Neuronal stem cell (in vitro differentiated cells): ENCODE data around the gene LDHD.

ENCODE experiments used
- DNase-seq: peaks from one replicate; pipeline ENCODE4 v3.0.0-alpha.2; 2013; ENCODE audit warnings: low spot score
- H2AFZ ChIP-seq: one replicate; pipeline ENCODE4 v1.6.1; 2013; ENCODE audit warnings: mild to moderate bottlenecking, low read length, inconsistent platforms
- H2AK5ac ChIP-seq: 2 replicates; pipeline ENCODE4 v1.6.1; 2013; ENCODE audit warnings: low read depth, mild to moderate bottlenecking, inconsistent platforms, low read length, moderate library complexity, mixed read lengths
- H2BK120ac ChIP-seq: 2 replicates; pipeline ENCODE4 v1.6.1; 2013; ENCODE audit warnings: low read depth, mild to moderate bottlenecking, inconsistent platforms, low read length, moderate library complexity, mixed read lengths
- H2BK12ac ChIP-seq: one replicate; pipeline ENCODE4 v1.6.1; 2013; ENCODE audit warnings: low read length, inconsistent platforms
- H2BK15ac ChIP-seq: 2 replicates; pipeline ENCODE4 v1.6.1; 2013; ENCODE audit warnings: mild to moderate bottlenecking, low read length, inconsistent platforms, mixed read lengths
- H2BK5ac ChIP-seq: one replicate; pipeline ENCODE4 v1.6.1; 2013; ENCODE audit warnings: inconsistent platforms, mild to moderate bottlenecking, low read length, moderate library complexity
- H3K14ac ChIP-seq: one replicate; pipeline ENCODE4 v1.6.1; 2013; ENCODE audit warnings: low read length, inconsistent platforms
- H3K18ac ChIP-seq: 2 replicates; pipeline ENCODE4 v1.6.1; 2013; ENCODE audit warnings: low read length, inconsistent platforms
- H3K23ac ChIP-seq: 2 replicates; pipeline ENCODE4 v1.6.1; 2013; ENCODE audit warnings: low read depth, mild to moderate bottlenecking, mixed read lengths, low read length, inconsistent platforms; ENCODE audit not compliant: poor library complexity
- H3K27ac ChIP-seq: replicated peaks from 3 replicates; pipeline ENCODE4 v1.5.1; 2013; ENCODE audit warnings: low read length, inconsistent platforms
- H3K27me3 ChIP-seq, 3 experiments: 2 replicates each; pipeline ENCODE4 v1.6.1; 2013; ENCODE audit warnings: low read length in 3 of 3, mild to moderate bottlenecking in 2 of 3, inconsistent platforms in 1 of 3, low read depth in 1 of 3, mixed read lengths in 1 of 3, moderate library complexity in 1 of 3; ENCODE audit not compliant: control insufficient read depth in 3 of 3, insufficient read depth in 3 of 3
- H3K36me3 ChIP-seq, 2 donors: replicated peaks in 1 of 2; 2 replicates each; pipeline ENCODE4 v1.6.1; 2013; ENCODE audit warnings: low read length in 2 of 2; ENCODE audit not compliant: control insufficient read depth in 2 of 2, insufficient read depth in 2 of 2
- H3K4ac ChIP-seq: 2 replicates; pipeline ENCODE4 v1.6.1; 2013; ENCODE audit warnings: inconsistent platforms, mild to moderate bottlenecking, low read length, moderate library complexity
- H3K4me1 ChIP-seq, 2 donors: 1 replicate in 1 of 2; 2 replicates in 1 of 2; pipeline ENCODE4 v1.6.1; 2013; ENCODE audit warnings: low read length in 2 of 2, low read depth in 1 of 2; ENCODE audit not compliant: control insufficient read depth in 2 of 2, insufficient read depth in 1 of 2
- H3K4me2 ChIP-seq: one replicate; pipeline ENCODE4 v1.6.1; 2013; ENCODE audit warnings: mild to moderate bottlenecking, low read length, inconsistent platforms; ENCODE audit not compliant: insufficient read depth, poor library complexity, severe bottlenecking
- H3K4me3 ChIP-seq, 2 donors: 2 replicates each; pipeline ENCODE4 v1.5.1; 2013; ENCODE audit warnings: low read length in 2 of 2, mild to moderate bottlenecking in 2 of 2, inconsistent platforms in 1 of 2, moderate library complexity in 1 of 2
- H3K79me1 ChIP-seq: one replicate; pipeline ENCODE4 v1.6.1; 2013; ENCODE audit warnings: low read depth, mild to moderate bottlenecking, inconsistent platforms, low read length, moderate library complexity
- H3K9ac ChIP-seq: one replicate; pipeline ENCODE4 v1.6.1; 2013; ENCODE audit warnings: mild to moderate bottlenecking, low read depth, low read length, inconsistent platforms; ENCODE audit not compliant: poor library complexity
- H3K9me3 ChIP-seq, 2 donors: replicated peaks in 1 of 2; 2 replicates each; pipeline versions ENCODE3 to v1.6.1; 2013; ENCODE audit warnings: low read length in 2 of 2, mild to moderate bottlenecking in 2 of 2, inconsistent platforms in 1 of 2, low read depth in 1 of 2, mixed read lengths in 1 of 2, moderate library complexity in 1 of 2; ENCODE audit not compliant: control insufficient read depth in 2 of 2, insufficient read depth in 1 of 2
- H4K8ac ChIP-seq: one replicate; pipeline ENCODE4 v1.6.1; 2013; ENCODE audit warnings: low read depth, mild to moderate bottlenecking, inconsistent platforms, low read length, moderate library complexity
- H4K91ac ChIP-seq: one replicate; pipeline ENCODE4 v1.6.1; 2013; ENCODE audit warnings: low read length, low read depth, mild to moderate bottlenecking, inconsistent platforms; ENCODE audit not compliant: poor library complexity
- WGBS, 2 donors: extraction: QIAGEN DNeasy Blood & Tissue Kit; methylation state at CpG; one replicate each; pipeline ENCODE4 v1.1.7; 2013; ENCODE audit warnings: missing lambda C conversion rate in 2 of 2, mixed read lengths in 1 of 2; ENCODE audit not compliant: insufficient read length in 2 of 2, insufficient replicate concordance in 1 of 2; ENCODE audit errors: extremely low coverage in 2 of 2; 5-methylcytosine and 5-hydroxymethylcytosine counted together

The LDHD gene

DNA sequence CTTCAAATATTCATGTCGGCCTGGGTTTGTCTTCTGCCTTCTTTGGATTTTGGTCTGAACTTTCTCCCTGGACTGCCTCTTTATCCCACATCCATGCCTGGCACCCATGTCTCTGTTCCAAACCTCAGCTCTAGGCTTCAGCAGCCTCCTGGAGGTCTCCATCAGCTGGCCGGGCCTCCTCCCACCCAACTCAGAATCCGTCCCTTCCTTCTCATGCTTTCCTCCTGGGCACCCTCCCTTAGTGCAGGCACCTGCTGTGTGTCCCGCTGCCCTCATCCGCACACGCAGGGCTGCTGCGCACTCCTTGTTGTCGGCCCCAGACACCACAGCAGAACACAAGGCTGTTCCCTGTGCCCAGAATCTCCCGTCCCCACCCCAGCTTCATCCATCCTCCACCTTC lies 14.0 kb downstream of the LDHD start:
- no peak overlapping the region for H3K27ac ChIP-seq
- WGBS, 2 donors: no CpG with 5 or more reads among the region's 9 CpGs

GRCh38 chr16:75101635-75102034 lies 14.9 kb downstream of the LDHD start:
- Histone ChIP-seq H4K8ac (no peak overlapping the region), H2BK5ac (no peak overlapping the region), H2BK15ac (no peak overlapping the region), H2AFZ (no peak overlapping the region), H3K23ac (no peak overlapping the region), H3K27ac (no peak overlapping the region), H3K4me2 (no peak overlapping the region), H3K27me3 (no peaks in the 10 kb centered on the region), H2BK12ac (no peak overlapping the region), H3K14ac (no peak overlapping the region), H3K4me3 (no peak overlapping the region), H2BK120ac (no peak overlapping the region), H3K4ac (no peak overlapping the region), H3K9me3 (peaks cover 0 to 3% of the 10 kb centered on the region in 2 donors), H3K36me3 (peaks cover 1 to 32% of the 10 kb centered on the region in 2 donors), H3K79me1 (peaks cover 5% of the 10 kb centered on the region), H3K4me1 (peaks cover 0 to 20% of the 10 kb centered on the region in 2 donors), H3K18ac (no peak overlapping the region), H3K9ac (no peak overlapping the region), H4K91ac (no peak overlapping the region), H2AK5ac (no peak overlapping the region)
- WGBS, 2 donors: no CpG with 5 or more reads among the region's 3 CpGs
- no peak for DNase-seq

More for the DNA sequence above, 14.0 kb downstream of the LDHD start:
- H4K91ac ChIP-seq: no peak overlapping the region
- no peak overlapping the region for H3K9ac ChIP-seq
- no peak overlapping the region for H3K18ac ChIP-seq
- no peak overlapping the region for H3K4ac ChIP-seq
- no peak overlapping the region for H3K4me2 ChIP-seq
- no peak overlapping the region for H2BK5ac ChIP-seq
- H2BK120ac ChIP-seq: no peak overlapping the region
- no peak overlapping the region for H2AK5ac ChIP-seq
- peaks cover 5% of the 10 kb centered on the region for H3K79me1 ChIP-seq
- peaks cover 0 to 3% of the 10 kb centered on the region in 2 donors for H3K9me3 ChIP-seq
- H3K14ac ChIP-seq: no peak overlapping the region
- peaks cover 1 to 34% of the 10 kb centered on the region in 2 donors for H3K36me3 ChIP-seq
- no peaks in the 10 kb centered on the region for H3K27me3 ChIP-seq
- no peak overlapping the region for H4K8ac ChIP-seq
- no peak for DNase-seq
- H2BK15ac ChIP-seq: no peak overlapping the region
- no peak overlapping the region for H3K4me3 ChIP-seq
- no peak overlapping the region for H2AFZ ChIP-seq
- peaks cover 0 to 23% of the 10 kb centered on the region in 2 donors for H3K4me1 ChIP-seq
- peak overlapping the region; percentile 35 for H3K23ac ChIP-seq
- no peak overlapping the region for H2BK12ac ChIP-seq

GRCh38 chr16:75100603-75100990 lies 16.0 kb downstream of the LDHD start:
- Histone ChIP-seq H2BK15ac (no peak overlapping the region), H3K27me3 (no peaks in the 10 kb centered on the region), H3K36me3 (peaks cover 2 to 29% of the 10 kb centered on the region in 2 donors), H3K4me1 (peaks cover 0 to 14% of the 10 kb centered on the region in 2 donors), H2AFZ (no peak overlapping the region), H3K4me3 (no peak overlapping the region), H3K79me1 (peaks cover 5% of the 10 kb centered on the region), H3K9ac (no peak overlapping the region), H3K14ac (no peak overlapping the region), H3K4ac (no peak overlapping the region), H3K27ac (no peak overlapping the region), H3K18ac (no peak overlapping the region), H4K8ac (no peak overlapping the region), H3K9me3 (peaks cover 0 to 3% of the 10 kb centered on the region in 2 donors), H3K23ac (no peak overlapping the region), H2BK120ac (no peak overlapping the region), H2BK5ac (no peak overlapping the region), H2AK5ac (no peak overlapping the region), H3K4me2 (no peak overlapping the region), H2BK12ac (no peak overlapping the region), H4K91ac (no peak overlapping the region)
- no peak for DNase-seq
- WGBS, 2 donors: no CpG with 5 or more reads among the region's 3 CpGs

- Histone ChIP-seq H3K4me2 (no peak overlapping the region), H3K27ac (no peak overlapping the region), H2AFZ (no peak overlapping the region), H3K9ac (no peak overlapping the region), H3K9me3 (peaks cover 0 to 3% of the 10 kb centered on the region in 2 donors), H2BK12ac (no peak overlapping the region), H3K14ac (peak overlapping the region; percentile 60), H2BK5ac (no peak overlapping the region), H3K4ac (no peak overlapping the region), H2AK5ac (peak overlapping the region; percentile 38), H3K36me3 (peaks cover 6 to 29% of the 10 kb centered on the region in 2 donors), H3K79me1 (peaks cover 5% of the 10 kb centered on the region), H3K18ac (no peak overlapping the region), H2BK120ac (no peak overlapping the region), H3K27me3 (no peaks in the 10 kb centered on the region), H3K4me1 (peaks cover 3 to 16% of the 10 kb centered on the region in 2 donors), H2BK15ac (no peak overlapping the region), H4K8ac (no peak overlapping the region), H4K91ac (no peak overlapping the region), H3K4me3 (no peak overlapping the region), H3K23ac (peak overlapping the region; percentile 12)
- DNase-seq: no peak
- no CpG with 5 or more reads among the region's 16 CpGs for WGBS, 2 donors
These were observed 16.6 kb downstream of the LDHD start for GRCh38 chr16:75099738-75100602.
